ENCODE measurements around the gene ARHGAP25. TPM values are rescaled to one million over a fixed set of nuclear protein-coding genes. Genes with fewer than 3 reads are reported as not detected.

The ARHGAP25 gene
- total and polyA plus RNA-seq, 2 donors from 2014 or later: 6.3 to 20.4 TPM

GRCh38 chr2:68845043-68845442 is 110.4 kb downstream of the ARHGAP25 start:
- H3K4me3 ChIP-seq (ENCODE audit: low read length in 3 of 3): no peak overlapping the region
- no peak overlapping the region for H3K27ac ChIP-seq (ENCODE audit: low read depth in 2 of 2, low read length in 2 of 2)
- H3K36me3 ChIP-seq (ENCODE audit: control insufficient read depth in 2 of 3, insufficient read depth in 3 of 3, low read length in 3 of 3): no peaks in the 10 kb centered on the region
- no peaks in the 10 kb centered on the region for H3K4me1 ChIP-seq (ENCODE audit: control insufficient read depth in 2 of 3, insufficient read depth in 2 of 3, low read depth in 1 of 3, low read length in 3 of 3)
- no peak for TF ChIP-seq CTCF (IDR thresholded peaks at IDR 0.05; ENCODE audit: borderline replicate concordance, extremely low read depth, insufficient read depth)
- FAIRE-seq (no peak), DNase-seq (no peak)
- intact Hi-C loops (cut with DNase I): no loop called here
- no peaks in the 10 kb centered on the region for H3K27me3 ChIP-seq (ENCODE audit: control insufficient read depth, insufficient read depth, low read length)
- H3K9ac ChIP-seq (ENCODE audit: low read length in 3 of 3): no peak overlapping the region
- H3K9me3 ChIP-seq (ENCODE audit: control insufficient read depth in 2 of 3, insufficient read depth in 1 of 3, low read length in 3 of 3): no peaks in the 10 kb centered on the region

GRCh38 chr2:68846091-68846490 is 111.5 kb downstream of the ARHGAP25 start:
- intact Hi-C loops (cut with DNase I): no loop called here
- Histone ChIP-seq H3K27ac (ENCODE audit: low read depth in 2 of 2, low read length in 2 of 2) (no peak overlapping the region), H3K9me3 (ENCODE audit: control insufficient read depth in 2 of 3, insufficient read depth in 1 of 3, low read length in 3 of 3) (no peaks in the 10 kb centered on the region), H3K4me1 (ENCODE audit: control insufficient read depth in 2 of 3, insufficient read depth in 2 of 3, low read depth in 1 of 3, low read length in 3 of 3) (no peaks in the 10 kb centered on the region), H3K36me3 (ENCODE audit: control insufficient read depth in 2 of 3, insufficient read depth in 3 of 3, low read length in 3 of 3) (no peaks in the 10 kb centered on the region), H3K4me3 (ENCODE audit: low read length in 3 of 3) (no peak overlapping the region), H3K9ac (ENCODE audit: low read length in 3 of 3) (no peak overlapping the region), H3K27me3 (ENCODE audit: control insufficient read depth, insufficient read depth, low read length) (no peaks in the 10 kb centered on the region)
- no peak for TF ChIP-seq CTCF (IDR thresholded peaks at IDR 0.05; ENCODE audit: borderline replicate concordance, extremely low read depth, insufficient read depth)
- no peak for DNase-seq
- no peak for FAIRE-seq

GRCh38 chr2:68847751-68848150 is 113.1 kb downstream of the ARHGAP25 start:
- intact Hi-C loops (cut with DNase I): no loop called here
- FAIRE-seq (no peak), DNase-seq (no peak)
- no peaks in the 10 kb centered on the region for H3K27me3 ChIP-seq (ENCODE audit: control insufficient read depth, insufficient read depth, low read length)
- no peak for TF ChIP-seq CTCF (IDR thresholded peaks at IDR 0.05; ENCODE audit: borderline replicate concordance, extremely low read depth, insufficient read depth)
- H3K9me3 ChIP-seq (ENCODE audit: control insufficient read depth in 2 of 3, insufficient read depth in 1 of 3, low read length in 3 of 3): no peaks in the 10 kb centered on the region
- no peak overlapping the region for H3K27ac ChIP-seq (ENCODE audit: low read depth in 2 of 2, low read length in 2 of 2)
- H3K4me1 ChIP-seq (ENCODE audit: control insufficient read depth in 2 of 3, insufficient read depth in 2 of 3, low read depth in 1 of 3, low read length in 3 of 3): no peaks in the 10 kb centered on the region
- no peak overlapping the region for H3K9ac ChIP-seq (ENCODE audit: low read length in 3 of 3)
- no peaks in the 10 kb centered on the region for H3K36me3 ChIP-seq (ENCODE audit: control insufficient read depth in 2 of 3, insufficient read depth in 3 of 3, low read length in 3 of 3)
- no peak overlapping the region for H3K4me3 ChIP-seq (ENCODE audit: low read length in 3 of 3)

DNA sequence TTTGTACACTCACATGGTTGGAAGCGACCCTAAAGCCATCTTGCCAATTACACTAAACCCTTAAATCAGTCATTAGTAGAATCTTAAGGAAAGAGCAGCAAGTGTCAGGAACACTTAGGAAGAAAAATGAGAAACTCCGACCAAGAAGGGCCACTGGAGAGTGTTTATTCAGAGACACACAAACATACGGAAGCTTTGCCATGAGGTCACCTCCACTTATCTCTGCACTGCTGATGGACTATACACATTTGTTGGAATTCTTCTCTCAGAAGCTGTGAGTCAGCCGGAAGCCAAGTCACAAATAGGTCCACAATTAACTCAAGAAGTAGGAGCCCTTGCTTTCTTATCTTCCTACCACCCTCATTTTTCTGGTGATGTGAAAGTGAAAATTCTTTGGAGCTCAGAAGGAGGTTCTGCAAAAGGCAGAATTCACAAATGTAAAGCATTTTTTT is 115.0 kb downstream of the ARHGAP25 start:
- H3K27ac ChIP-seq (ENCODE audit: low read depth in 2 of 2, low read length in 2 of 2): no peak overlapping the region
- H3K27me3 ChIP-seq (ENCODE audit: control insufficient read depth, insufficient read depth, low read length): no peaks in the 10 kb centered on the region
- no peak overlapping the region for H3K9ac ChIP-seq (ENCODE audit: low read length in 3 of 3)
- DNase-seq: no peak
- H3K4me3 ChIP-seq (ENCODE audit: low read length in 3 of 3): no peak overlapping the region
- FAIRE-seq: no peak
- no peaks in the 10 kb centered on the region for H3K9me3 ChIP-seq (ENCODE audit: control insufficient read depth in 2 of 3, insufficient read depth in 1 of 3, low read length in 3 of 3)
- no peak for TF ChIP-seq CTCF (IDR thresholded peaks at IDR 0.05; ENCODE audit: borderline replicate concordance, extremely low read depth, insufficient read depth)
- no peaks in the 10 kb centered on the region for H3K36me3 ChIP-seq (ENCODE audit: control insufficient read depth in 2 of 3, insufficient read depth in 3 of 3, low read length in 3 of 3)
- no peaks in the 10 kb centered on the region for H3K4me1 ChIP-seq (ENCODE audit: control insufficient read depth in 2 of 3, insufficient read depth in 2 of 3, low read depth in 1 of 3, low read length in 3 of 3)
- intact Hi-C loops (cut with DNase I): no loop called here
